LoVo (cell line): ENCODE results near the gene VPS13A.

Source experiments
- DNase-seq: peaks from one replicate; pipeline ENCODE4 v3.0.0-alpha.2; 2016; ENCODE audit warnings: low spot score

VPS13A gene

DNA sequence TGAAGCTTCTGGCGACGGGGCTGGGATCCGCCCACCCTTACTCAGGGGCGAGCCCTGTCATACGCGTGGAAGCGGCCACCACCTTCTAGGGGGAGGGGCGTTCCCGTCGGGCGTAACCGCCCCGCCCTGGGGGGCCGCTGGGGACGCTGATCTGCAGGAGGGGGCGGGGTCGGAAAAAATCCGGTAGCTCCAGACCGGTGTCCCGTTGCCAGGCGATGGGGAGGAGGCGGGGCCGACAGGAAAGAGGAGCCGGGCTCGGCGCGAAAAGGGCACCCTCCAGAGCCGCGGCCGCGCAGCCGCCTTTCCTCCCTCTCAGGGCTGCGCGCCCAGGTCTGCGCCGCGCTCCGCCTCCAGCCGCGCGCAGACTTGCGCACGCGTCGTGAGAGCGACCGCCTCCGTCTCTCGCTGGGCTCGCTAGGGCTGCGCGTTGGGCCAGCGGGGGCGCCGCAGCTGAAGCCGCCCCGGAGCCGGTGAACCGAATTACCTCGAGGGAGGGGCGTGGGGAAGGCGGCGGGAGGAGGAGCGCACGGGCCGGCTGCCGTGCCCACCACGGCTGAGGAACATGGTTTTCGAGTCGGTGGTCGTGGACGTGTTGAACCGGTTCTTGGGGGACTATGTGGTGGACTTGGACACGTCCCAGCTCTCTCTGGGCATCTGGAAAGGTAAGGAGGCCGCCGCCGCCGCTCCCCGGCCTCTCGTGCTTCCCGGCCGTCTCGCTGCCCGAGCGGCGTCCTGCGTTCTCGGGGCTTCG is at the start of gene VPS13A:
Gene VPS13A (plus strand): TSS at position 392 of the 751 bp plus-strand sequence. CDS start 171 bp downstream, at position 563.
- peak; percentile 95 for DNase-seq

DNA sequence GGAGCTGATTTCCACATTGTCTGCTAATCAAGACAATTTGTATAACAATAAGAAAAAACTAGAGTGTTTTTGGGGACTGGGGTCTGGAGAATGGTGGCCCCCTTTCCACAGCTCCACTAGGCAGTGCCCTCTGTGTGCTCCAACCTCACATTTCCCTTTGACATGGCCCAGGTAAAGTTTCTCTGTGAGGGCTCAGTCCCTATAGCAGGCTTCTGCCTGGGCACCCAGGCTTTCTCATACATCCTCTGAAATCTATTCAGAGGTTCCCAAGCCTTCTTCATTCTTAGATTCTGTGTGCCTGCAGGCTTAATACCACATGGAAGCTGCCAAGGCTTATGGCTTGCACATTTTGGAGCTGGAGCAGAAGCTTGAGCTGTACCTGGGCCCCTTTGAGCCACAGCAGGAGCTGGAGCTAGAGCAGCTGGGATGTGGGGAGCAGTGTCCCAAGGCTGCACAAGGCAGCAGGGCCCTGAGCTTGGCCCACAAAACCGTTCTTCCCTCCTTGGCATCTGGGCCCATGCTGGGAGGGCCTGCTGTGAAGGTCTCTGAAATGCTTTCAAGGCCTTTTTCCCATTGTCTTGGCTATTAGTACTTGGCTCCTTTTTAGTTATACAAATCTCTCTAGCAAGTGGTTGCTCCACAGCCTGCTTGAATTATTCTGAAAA is 49.1 kb upstream of the VPS13A start:
- DNase-seq, result no peak

DNA sequence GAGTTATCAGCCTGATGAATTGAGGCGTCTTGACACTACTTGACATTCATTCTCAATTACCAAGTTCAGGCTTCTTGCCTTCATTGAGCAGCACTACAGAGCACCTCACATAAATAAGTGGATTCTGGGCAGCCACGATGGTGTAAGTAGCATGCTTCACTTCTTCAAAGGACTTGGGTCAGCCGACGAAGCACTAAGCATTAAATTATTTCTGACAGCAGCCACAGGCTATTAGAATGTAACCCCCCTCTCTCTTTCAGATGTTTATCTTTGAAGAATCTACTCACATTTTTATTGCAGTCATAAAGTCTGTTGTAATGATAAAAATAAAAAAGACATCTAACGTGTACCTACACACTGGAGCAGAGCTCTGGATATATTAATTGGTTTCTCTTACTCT is 45.9 kb upstream of the VPS13A start:
- DNase-seq, result peak; percentile 4

DNA sequence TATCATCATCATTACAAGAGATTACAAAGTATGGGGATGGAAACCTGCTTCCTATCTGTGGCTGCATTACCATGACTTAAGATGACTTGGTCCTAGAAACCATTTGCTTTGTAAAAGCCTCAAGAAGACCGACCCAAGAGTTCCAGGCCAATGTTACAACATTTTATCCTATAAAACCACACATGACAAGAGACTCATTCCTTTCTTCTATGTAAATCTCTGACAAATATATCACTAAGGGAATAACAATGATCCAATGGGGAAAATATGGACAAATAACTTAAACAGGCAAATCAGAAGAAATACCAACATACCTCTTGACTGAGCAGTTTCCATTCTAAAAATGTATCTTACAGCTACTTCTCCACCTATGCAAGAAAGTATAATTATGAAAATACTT is 44.3 kb upstream of the VPS13A start:
- DNase-seq, result no peak

- no peak for DNase-seq
These were observed 35.0 kb upstream of the VPS13A start for GRCh38 chr9:77142366-77142765.

- DNase-seq, result no peak
These were observed 27.5 kb upstream of the VPS13A start for GRCh38 chr9:77149879-77150278.

- DNase-seq, result no peak
These were observed 25.0 kb upstream of the VPS13A start for GRCh38 chr9:77152289-77152688.

DNA sequence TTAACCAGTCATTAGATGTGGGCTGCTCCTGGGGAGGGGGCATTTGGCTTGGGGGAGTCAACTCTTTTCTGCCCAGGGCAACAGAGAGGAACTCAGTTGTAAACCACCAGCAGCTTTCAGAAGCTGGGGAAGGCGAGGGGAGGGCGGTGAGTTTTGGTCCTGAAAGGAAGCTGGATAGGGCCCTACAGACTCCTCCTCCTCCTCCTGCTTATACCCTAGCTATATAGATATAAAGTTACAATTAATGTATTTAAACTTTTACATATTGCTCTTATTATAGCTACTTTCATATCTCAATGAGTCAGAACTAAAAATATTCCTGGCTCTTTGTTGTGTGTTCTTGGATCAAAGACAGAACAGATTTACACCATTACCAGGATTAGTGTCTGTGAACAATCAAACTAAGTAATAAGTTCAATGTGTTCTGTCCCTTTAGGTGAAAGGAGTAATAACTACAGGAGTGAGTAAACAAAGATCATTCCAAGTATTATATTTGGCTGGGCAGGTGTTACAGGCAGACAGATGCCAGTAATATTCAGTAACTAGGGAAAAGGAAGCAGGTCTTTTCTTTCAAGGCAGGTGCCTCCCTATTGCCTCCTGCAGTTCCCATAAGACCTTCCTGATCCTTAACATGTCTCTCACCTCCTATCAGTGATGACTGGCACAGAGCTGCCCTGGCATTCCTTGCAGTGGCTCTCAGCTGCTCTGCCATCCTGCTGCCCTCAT is 20.5 kb upstream of the VPS13A start:
- DNase-seq, result no peak

DNA sequence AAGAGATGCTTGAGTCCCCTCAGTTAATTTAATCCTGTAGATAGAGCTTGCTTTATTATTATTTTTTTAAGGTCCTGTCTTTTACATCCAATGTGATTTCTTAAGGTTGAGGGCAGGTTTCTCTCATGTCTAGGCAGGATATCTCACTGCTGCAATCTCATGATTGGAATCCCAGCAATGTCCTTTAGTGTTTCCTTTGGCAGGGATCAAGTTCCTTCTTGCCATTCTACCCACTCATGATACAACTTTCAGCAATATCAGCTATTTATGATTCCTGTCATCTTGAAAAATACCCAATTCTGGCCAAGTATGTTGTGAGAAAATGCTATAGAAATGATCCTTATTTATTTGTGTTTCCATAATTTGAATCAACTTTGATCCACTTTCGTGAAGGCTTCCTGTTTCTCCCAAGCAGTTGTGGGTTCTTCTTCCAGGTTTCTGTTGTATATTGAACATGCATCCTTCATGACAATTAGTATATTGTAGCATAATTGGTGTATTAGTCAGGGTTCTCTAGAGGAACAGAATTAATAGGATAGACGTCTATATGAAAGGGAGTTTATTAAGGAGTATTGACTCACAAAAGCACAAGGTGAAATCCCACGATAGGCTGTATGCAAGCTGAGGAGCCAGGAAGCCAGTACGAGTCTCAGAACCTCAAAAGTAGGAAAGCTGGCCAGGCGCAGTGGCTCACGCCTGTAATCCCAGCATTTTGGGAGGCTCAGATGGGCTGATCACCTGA is 18.4 kb upstream of the VPS13A start:
- DNase-seq, result no peak

DNA sequence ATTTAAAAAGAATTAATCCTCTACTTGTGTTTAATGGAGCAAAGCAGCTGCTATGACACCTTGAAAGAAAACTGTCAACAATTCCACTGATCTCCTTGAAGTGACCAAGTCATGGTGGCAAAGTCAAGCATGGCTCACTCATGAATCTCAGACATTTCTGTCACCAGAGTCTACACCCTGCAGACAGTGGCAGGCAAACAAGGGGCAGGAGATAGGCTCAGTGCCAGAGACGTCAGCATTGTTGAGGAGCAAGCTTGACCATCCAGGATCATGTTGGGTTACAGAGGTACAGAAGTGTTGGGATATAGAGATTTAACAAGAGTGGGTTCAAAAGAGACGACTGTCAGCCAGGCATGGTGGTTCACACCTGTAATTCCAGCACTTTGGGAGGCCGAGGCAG is 16.1 kb upstream of the VPS13A start:
- no peak for DNase-seq

DNA sequence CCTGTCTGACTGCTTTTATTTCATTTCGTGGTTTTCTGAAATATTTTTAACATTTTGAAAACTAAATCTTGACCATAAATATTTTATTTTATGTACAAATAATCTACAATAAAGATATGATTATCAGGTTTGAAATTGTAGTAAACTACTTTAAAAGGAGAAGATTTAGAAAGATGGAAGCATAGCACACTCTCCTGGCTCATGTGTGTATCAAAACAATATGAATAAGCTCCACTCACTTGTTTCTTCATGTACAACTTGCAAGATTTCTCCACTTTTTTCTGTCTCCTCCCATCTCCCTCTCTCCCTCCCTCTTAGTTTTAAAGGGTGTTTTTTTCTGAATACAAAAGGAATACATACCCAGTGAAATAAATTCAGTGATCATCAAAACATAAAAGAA is 15.4 kb upstream of the VPS13A start:
- DNase-seq, result no peak

DNA sequence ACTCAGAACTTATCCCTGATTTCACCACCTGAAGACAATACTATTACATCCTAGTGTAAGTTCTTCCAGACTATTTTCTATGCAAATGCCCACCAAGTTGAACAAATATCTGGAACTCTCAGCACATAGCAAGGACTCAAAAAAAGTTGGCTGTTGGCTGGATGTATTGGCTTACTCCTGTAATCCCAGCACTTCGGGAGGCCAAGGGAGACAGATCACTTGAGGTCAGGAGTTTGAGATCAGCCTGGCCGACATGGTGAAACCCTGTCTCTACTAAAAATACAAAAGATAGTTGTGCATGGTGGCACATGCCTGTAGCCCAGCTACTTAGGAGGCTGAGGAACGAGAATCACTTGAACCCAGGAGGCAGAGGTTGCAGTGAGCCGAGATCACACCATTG is 15.0 kb upstream of the VPS13A start:
- DNase-seq, result no peak

GRCh38 chr9:77163884-77164283 is 13.4 kb upstream of the VPS13A start:
- DNase-seq, result no peak

DNA sequence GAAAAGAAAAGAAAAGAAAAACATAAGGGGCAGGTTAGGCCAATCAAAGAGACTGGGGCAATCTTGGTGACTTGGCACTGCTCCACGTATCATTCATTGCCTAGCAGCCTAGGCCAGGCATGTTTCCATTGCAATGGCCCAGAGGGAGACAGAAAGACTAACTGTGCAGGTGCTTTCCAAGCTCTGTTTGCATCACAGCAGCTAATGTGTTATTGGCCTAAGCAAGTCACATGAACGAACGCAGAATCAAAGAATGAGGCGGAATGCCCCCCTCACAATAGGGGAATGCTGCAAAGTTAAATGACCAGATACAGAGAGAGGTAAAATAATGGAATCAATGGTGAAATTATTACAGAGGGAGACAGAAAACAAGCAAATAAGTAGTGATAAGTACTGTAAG is 11.1 kb upstream of the VPS13A start:
- no peak for DNase-seq

- DNase-seq, result no peak
These were observed 6.2 kb upstream of the VPS13A start for GRCh38 chr9:77170991-77171699.

DNA sequence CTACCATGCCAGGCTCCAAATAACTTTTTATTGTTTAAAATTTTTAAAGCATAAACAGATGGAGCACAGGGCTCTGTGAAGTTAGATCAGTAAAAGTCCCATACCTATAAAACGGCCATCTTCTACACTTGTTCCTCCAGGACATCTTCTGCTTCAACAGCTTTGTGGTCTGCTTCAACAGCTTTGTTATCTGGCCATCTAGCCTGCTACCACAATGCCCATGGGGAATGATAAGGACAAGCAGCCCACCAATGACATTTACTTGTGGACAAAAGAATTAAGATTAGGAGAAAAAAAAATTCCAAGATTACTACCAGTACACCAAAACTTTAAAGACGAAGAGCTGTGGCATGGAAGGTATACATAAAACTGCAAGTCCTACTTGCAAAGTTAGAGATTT is 2.2 kb upstream of the VPS13A start:
- no peak for DNase-seq

GRCh38 chr9:77176106-77176505 is 1.2 kb upstream of the VPS13A start:
- no peak for DNase-seq

- DNase-seq, result no peak
These were observed 620 bp upstream of the VPS13A start for GRCh38 chr9:77176686-77177142.

GRCh38 chr9:77177894-77178794 is 810 bp downstream of the VPS13A start:
- DNase-seq, result peak; percentile 45

DNA sequence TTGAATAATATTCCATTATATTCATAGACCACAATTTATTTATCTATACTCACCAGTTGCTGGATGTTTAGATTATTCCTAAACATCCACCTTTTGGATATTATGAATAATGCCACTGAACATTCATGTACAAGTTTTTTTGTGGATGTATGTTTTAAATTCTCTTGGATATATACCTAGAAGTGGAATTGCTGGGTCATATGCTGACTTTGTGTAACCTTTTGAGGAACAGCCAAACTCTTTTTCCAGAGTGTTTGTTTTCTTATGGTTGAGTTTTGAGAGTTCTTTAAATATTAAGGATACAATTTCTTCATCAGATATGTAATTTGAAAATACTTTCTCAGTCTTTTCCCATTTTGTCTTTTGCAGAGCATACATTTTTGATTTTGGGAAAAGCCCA is 2.7 kb downstream of the VPS13A start:
- no peak for DNase-seq

DNA sequence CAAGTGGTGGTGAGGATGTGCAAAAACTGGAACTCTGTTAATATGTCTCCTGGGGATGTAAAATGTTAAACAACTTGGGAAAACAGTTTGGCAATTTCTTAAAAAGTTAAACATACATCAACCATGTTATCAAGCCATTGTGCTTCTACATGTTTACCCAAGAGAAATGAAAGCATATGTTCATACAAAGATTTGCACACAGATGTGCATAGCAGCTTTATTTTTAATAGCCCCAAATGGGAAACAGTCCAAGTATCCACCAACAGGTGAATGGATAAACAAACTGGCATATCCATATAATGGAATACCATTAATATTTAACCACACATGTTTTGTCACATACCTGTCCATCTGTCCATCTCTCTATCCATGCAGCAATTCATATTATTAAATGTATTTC is 6.2 kb downstream of the VPS13A start:
- no peak for DNase-seq
